Right lobe of liver (tissue), 6 donors: ENCODE measurements around the gene TM6SF1. TPM values are rescaled to one million over a fixed set of nuclear protein-coding genes. Genes with fewer than 3 reads are reported as not detected.

Source experiments
- ATAC-seq, 4 donors: fragments of 200-7000 bp; cut with Tn5 transposase; one replicate each; pipeline ENCODE4 v1.9.1; 2020; ENCODE audit warnings: mild to moderate bottlenecking in 4 of 4, moderate library complexity in 4 of 4
- DNase-seq, 3 donors: peaks; one replicate each; pipeline ENCODE4 v3.0.0-alpha.2; 2020
- H3K27ac ChIP-seq, 3 donors: fragments of 200-600 bp; one replicate each; pipeline ENCODE4 v1.8.0; 2022
- H3K27me3 ChIP-seq, 2 donors: fragments of 200-600 bp; one replicate each; pipeline ENCODE4 v1.8.0; 2022
- H3K36me3 ChIP-seq, 4 donors: fragments of 200-600 bp; sonication (generic) in 1 of 4; one replicate each; pipeline versions ENCODE4 v1.5.1 to v1.8.0; 2017 to 2022; ENCODE audit warnings: control low read depth in 1 of 4
- H3K4me1 ChIP-seq, 4 donors: fragments of 200-600 bp; sonication (generic) in 1 of 4; one replicate each; pipeline versions ENCODE4 v1.5.1 to v1.8.0; 2017 to 2022; ENCODE audit warnings: control low read depth in 1 of 4
- H3K4me3 ChIP-seq, 3 donors: fragments of 200-600 bp; one replicate each; pipeline ENCODE4 v1.8.0; 2022
- H3K9me3 ChIP-seq, 4 donors: fragments of 200-600 bp; sonication (generic) in 1 of 4; one replicate each; pipeline versions ENCODE4 v1.5.1 to v1.8.0; 2017 to 2022; ENCODE audit warnings: control low read depth in 1 of 4
- CTCF ChIP-seq, 4 donors: fragments of 200-600 bp in 3 of 4; fragments of 450-650 bp in 1 of 4; IDR thresholded peaks; one replicate each; pipeline versions ENCODE4 v1.5.1 to v1.8.0; 2016 to 2022; ENCODE audit warnings: antibody characterized with exemption in 4 of 4, mild to moderate bottlenecking in 2 of 4
- POLR2A ChIP-seq: fragments of 450-650 bp; IDR thresholded peaks from one replicate; pipeline ENCODE4 v1.6.1; 2017; ENCODE audit warnings: antibody characterized with exemption, mild to moderate bottlenecking
- WGBS: methylation state at CpG from one replicate; pipeline ENCODE4 v1.1.6; 2018; ENCODE audit warnings: low coverage, low lambda C conversion rate; ENCODE audit not compliant: insufficient coverage; ENCODE audit errors: missing lambda C conversion rate; 5-methylcytosine and 5-hydroxymethylcytosine counted together
- intact Hi-C, 2 donors: fragments of 100-400 bp; cut with DNase I; formaldehyde crosslinking; loops; one replicate each; pipeline versions ENCODE4 v1.11.2 to v1.14.1; 2022
- total RNA-seq, 6 experiments: library from RNA; depleted of rRNA in 2 of 6; stranded (reverse); fragments of >200 nt in 2 of 6; fragmentation: NEBNext Ultra II Directional in 3 of 6; extraction: Animal tissue kit (Norgen Biotek cat#: 25700) in 3 of 6; gene quantifications; one replicate each; pipeline versions ENCODE4 v1.1.0 to v1.2.4, GENCODE V29; 2016 to 2023
- donor health status: DM: no; HTN: yes; CAD: no.
- donor health status: DM: no; HTN: no; CAD: no.
- donor health status: DM: no; HTN: no; CAD: no.
- donor health status: DM: no; HTN: yes; CAD: no.
- donor health status: DM: no; HTN: yes; CAD: no.

The TM6SF1 gene
- total RNA-seq, 6 experiments from 2014 or later = 0.77 to 1.8 (median 1.1) TPM

GRCh38 chr15:83153288-83153687 lies 45.8 kb downstream of the TM6SF1 start:
- no peaks in the 10 kb centered on the region for H3K9me3 ChIP-seq
- intact Hi-C loops = no loop called here
- no peaks in the 10 kb centered on the region for H3K36me3 ChIP-seq
- DNase-seq (no peak), ATAC-seq (no peak)
- no peaks in the 10 kb centered on the region for H3K4me1 ChIP-seq
- H3K27me3 ChIP-seq = no peaks in the 10 kb centered on the region
- TF ChIP-seq POLR2A = no peak
- no peak for TF ChIP-seq CTCF (IDR thresholded peaks at IDR 0.05)
- no peak overlapping the region for H3K4me3 ChIP-seq
- WGBS = 50% methylated on average over 1 of the region's 1 CpG
- no peak overlapping the region for H3K27ac ChIP-seq

DNA sequence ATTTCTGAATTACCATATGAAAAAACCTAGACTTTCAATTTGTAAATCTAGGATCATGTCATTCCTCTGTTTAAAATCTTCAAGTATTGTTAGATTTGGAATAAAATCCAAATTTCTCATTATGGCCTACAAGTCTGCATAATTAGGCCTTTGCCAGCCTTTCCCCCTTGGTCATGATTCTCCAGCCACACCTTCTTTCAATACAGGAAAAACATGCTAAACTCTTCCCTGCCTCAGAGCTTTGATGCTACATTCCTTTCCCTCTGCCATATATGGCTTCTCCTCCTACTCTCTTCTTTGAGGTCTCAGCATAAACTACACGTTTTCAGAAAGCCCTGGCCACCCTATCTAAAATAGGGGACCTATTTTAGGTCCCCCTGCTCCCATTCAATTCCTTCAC lies 48.5 kb downstream of the TM6SF1 start:
- 25% methylated on average over 1 of the region's 1 CpG for WGBS
- TF ChIP-seq POLR2A (no peak), CTCF (IDR thresholded peaks at IDR 0.05) (no peak)
- Histone ChIP-seq H3K27me3 (no peaks in the 10 kb centered on the region), H3K27ac (no peak overlapping the region), H3K4me1 (no peaks in the 10 kb centered on the region), H3K9me3 (no peaks in the 10 kb centered on the region), H3K36me3 (no peaks in the 10 kb centered on the region), H3K4me3 (no peak overlapping the region)
- DNase-seq = no peak
- ATAC-seq = no peak
- intact Hi-C loops = no loop called here

GRCh38 chr15:83158393-83158792 lies 50.9 kb downstream of the TM6SF1 start:
- Histone ChIP-seq H3K36me3 (no peaks in the 10 kb centered on the region), H3K27me3 (no peaks in the 10 kb centered on the region), H3K4me1 (no peaks in the 10 kb centered on the region), H3K9me3 (no peaks in the 10 kb centered on the region), H3K4me3 (no peak overlapping the region), H3K27ac (no peak overlapping the region)
- no peak for ATAC-seq
- no peak for TF ChIP-seq POLR2A
- TF ChIP-seq CTCF (IDR thresholded peaks at IDR 0.05) = no peak
- no peak for DNase-seq
- 21% methylated on average over 1 of the region's 1 CpG for WGBS
- intact Hi-C loops = no loop called here

DNA sequence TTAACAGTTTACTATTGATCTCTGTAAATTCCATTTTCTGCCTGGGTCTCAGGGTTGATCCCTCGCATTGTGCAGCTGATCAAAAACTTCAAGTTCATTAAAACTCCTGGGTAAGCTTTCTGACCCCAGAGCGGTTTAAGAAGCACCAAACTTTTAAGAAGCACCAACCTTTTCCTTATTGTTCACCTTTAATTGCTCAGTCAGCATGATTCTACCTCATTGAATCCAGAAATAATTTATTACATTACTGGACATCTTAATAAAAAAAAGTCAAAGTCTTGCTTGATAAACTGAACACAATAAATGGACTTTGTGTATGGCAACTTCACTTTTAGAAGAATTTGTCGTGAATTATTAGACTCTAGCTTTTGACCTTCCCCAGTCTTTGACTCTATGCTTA lies 53.3 kb downstream of the TM6SF1 start:
- no peaks in the 10 kb centered on the region for H3K4me1 ChIP-seq
- 67% methylated on average over 3 of the region's 3 CpGs for WGBS
- no peaks in the 10 kb centered on the region for H3K36me3 ChIP-seq
- TF ChIP-seq POLR2A (no peak), CTCF (IDR thresholded peaks at IDR 0.05) (no peak)
- DNase-seq (no peak), ATAC-seq (no peak)
- no peak overlapping the region for H3K27ac ChIP-seq
- no peaks in the 10 kb centered on the region for H3K27me3 ChIP-seq
- intact Hi-C loops = no loop called here
- no peak overlapping the region for H3K4me3 ChIP-seq
- no peaks in the 10 kb centered on the region for H3K9me3 ChIP-seq

DNA sequence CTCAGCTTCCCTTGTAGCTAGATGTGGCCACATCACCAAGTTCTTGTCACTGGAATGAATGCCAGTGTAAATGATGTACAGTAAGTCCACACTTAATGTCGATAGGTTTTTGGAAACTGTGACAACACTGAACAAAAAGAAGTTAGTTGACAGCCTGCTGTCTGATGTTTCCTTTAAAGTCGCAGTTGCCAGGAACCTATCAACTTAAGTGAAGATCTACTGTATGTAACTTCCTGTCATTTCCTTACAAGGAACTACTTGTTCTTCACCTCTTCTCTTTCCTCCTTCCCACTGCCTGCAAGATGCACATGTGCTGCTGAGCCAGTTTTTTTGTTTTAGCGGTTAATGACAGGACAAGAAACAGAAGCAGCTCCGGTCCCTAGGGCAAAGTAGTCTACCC lies 55.6 kb downstream of the TM6SF1 start:
- DNase-seq (no peak), ATAC-seq (no peak)
- 64% methylated on average over 4 of the region's 4 CpGs for WGBS
- Histone ChIP-seq H3K27ac (no peak overlapping the region), H3K4me1 (no peaks in the 10 kb centered on the region), H3K4me3 (no peak overlapping the region), H3K27me3 (no peaks in the 10 kb centered on the region), H3K9me3 (peaks cover 0 to 4% (median 0%) of the 10 kb centered on the region in 4 donors), H3K36me3 (no peaks in the 10 kb centered on the region)
- no peak for TF ChIP-seq POLR2A
- no peak for TF ChIP-seq CTCF (IDR thresholded peaks at IDR 0.05)
- intact Hi-C loops = no loop called here
